HG03342 (cell line): ENCODE measurements around the gene TSPAN7.

Experiments
- ATAC-seq: cut with Tn5 transposase; IDR thresholded peaks from one replicate; pipeline ENCODE4 v1.9.1; 2021; ENCODE audit warnings: mild to moderate bottlenecking, moderate library complexity; ENCODE audit not compliant: unreplicated experiment

TSPAN7 gene, protein sequence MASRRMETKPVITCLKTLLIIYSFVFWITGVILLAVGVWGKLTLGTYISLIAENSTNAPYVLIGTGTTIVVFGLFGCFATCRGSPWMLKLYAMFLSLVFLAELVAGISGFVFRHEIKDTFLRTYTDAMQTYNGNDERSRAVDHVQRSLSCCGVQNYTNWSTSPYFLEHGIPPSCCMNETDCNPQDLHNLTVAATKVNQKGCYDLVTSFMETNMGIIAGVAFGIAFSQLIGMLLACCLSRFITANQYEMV

DNA sequence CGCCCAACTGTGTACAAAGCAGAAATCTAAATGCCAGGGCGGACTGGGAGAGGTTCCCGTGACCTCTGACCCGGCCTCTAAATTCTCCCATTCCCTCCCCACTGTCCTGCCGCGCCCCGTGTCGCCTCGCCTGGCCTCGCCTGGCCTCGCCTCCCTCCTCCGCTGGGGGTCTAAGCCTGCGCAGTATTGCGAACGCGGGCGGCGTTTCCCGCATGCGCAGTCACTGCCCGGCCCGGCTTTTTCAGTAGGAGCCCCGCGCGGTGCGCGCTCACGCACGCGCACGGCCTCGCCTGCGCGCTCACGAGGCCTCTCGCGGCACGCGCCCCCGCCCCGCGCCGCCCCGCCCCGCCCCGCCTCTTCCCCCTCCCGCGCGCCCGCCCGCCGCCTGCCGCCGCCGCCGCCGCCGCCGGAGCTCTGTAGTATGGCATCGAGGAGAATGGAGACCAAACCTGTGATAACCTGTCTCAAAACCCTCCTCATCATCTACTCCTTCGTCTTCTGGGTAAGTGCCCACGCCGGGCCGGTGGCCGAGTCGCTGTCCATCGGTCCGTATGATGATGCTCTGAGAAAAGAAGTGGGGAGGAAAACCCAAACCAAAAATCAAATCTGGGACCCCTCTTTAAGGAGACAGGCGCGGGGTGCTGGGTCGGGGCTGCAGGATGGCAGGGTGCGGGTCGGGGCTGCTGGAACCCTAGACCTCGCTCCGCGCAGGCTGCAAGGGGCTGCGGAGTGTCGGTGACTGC is at the start of gene TSPAN7:
TSS of gene TSPAN7 (plus strand) at position 417 of the 743 bp plus-strand sequence. CDS start at position 422, 5 bp downstream.
- ATAC-seq, result peak; percentile 69

DNA sequence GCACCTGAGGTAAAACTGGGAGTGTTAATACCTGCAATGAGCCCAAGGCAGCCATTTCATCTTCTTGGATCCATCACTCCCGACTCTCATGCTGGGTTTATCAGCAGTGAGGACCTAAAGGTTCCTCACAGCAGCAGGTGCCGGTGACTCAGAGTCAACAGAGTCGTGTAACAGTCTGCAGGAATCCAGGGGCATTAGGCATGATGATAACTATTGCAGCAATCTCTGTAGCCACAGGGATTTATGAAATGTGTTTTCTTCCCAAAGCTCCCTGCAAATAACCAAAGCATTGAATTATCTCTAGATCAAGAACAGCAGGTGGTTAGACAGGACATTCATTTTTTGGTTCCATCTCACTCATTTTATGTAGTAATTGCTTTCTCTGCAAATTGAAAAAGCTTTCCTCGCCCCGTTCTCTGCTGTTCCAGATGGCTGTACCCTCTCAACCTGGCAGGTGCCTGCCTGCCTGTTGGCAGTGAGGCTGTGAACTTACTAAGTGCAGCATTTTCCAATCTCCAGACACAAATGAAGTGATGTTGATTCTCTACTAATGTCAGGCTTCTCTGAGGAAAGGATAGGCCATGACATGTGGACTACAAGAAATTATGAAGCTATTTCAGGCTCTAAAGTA is 48.1 kb upstream of the TSPAN7 start:
- ATAC-seq, result no peak

DNA sequence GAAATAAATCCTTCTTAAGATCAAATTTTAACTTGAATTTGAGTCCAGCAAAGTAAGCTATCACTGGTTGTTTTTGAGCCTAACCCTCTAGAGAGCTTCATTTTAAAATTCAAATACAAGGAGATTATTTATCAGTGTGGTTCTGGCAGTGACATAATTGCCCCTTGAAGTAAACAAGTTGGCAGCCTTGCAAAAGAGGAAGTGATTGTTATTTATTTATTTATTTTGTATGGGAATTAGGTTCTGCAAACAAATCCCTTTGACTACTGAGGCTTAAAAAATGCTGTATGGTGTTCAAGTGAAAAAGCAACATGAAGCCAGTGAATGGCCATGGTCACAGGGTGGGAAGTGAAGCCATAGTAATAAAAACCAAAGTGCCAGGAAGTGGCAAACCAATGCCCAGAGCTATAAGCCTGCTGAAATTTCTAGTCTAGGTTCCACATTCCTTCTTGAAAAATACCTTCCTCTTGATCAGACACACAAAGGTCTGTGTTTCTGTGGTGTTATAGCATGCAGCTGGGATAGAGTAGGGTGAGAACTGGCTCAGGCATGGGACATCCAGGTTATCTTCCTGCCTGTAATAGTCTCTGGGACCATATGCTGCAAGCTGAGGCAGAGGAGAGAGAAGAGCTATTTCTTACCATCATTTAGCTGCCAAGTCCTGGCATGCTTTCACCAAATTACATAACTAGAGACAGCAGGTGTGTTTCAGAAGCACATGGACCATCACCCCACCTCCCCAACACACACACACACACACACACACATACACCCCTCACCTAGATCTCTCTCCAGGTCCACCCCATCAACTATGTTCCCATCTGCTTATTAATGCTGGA is 47.1 kb upstream of the TSPAN7 start:
- ATAC-seq, result no peak

DNA sequence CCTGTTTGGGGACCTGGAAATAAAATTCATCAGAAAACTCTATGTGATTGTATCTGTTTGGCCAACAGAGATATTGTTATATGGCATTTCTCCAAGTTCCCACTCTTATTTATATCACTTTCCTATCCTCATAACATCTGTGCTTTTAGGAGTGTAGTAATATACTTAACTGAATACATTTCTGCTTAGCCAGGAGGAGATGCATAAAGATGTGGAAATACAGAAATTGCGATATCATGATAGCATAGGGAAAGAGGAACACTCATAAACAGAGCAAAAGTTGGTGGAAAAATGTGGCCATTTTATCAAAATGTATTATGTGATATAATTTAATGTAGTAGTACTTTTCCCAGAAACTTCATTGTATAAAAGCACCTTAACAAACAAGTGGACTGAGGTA is 46.1 kb upstream of the TSPAN7 start:
- ATAC-seq, result no peak

DNA sequence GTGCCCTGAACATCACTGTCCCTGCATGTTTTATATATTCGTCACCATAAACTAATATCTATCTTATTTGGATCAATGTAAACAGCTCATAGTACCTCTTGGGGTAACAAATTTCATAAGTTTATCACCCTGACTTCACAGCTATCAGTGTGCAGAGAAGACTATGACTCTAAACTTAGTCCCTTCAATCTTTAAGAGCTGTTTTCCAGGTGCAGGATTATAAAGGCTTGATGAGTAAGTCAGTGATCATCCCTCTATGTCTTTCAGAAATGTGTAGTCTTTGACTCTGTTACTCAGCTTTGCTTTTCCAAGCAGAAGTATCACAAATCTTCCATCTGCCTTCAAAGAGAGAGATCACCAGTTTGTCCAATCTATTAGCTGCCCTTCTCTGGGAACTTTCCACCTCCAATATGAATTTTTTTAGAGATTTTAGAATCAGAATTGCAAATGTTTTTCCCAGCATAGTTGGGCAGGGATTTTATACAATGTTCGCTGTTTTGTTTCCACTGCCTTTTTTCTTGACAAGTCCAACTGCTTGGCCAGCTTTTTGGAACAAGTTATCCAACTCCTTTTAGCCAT is 45.1 kb upstream of the TSPAN7 start:
- ATAC-seq, result no peak

DNA sequence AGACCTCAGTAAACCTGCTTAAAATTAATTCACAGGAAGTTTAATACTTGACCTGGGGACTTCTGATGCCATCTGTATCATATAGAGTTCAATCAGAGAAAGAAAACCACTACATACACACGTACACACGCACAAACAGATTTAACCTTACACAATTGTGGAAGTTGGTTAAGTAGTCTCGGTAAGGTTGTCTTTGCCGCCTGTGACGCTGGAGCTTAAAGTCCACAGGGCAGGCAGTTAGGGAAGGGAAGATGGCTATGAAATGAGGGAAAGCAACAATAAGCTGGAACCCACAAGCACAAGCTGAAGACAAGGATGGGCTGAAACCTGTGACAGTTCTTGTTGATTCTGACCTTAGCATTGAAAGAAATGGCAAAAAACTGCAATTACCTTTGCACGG is 41.7 kb upstream of the TSPAN7 start:
- no peak for ATAC-seq

DNA sequence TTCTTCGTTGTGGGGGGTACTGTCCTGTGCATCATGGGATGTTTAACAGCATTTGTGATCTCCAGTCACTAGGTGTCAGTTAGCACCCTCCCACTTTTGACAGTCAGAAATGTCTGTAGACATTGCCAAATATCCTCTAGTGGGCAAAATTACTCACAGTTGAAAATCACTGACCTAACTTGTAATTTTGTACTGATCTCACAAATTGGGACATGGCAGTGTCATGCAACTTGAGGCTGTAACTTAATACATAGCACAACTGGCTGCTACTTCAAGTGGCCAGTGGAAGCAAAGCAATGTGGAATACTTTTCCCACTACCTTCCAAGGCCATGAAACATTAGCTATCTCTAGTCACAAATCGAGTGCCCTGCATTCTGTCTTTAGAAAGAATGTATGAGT is 23.2 kb upstream of the TSPAN7 start:
- no peak for ATAC-seq

DNA sequence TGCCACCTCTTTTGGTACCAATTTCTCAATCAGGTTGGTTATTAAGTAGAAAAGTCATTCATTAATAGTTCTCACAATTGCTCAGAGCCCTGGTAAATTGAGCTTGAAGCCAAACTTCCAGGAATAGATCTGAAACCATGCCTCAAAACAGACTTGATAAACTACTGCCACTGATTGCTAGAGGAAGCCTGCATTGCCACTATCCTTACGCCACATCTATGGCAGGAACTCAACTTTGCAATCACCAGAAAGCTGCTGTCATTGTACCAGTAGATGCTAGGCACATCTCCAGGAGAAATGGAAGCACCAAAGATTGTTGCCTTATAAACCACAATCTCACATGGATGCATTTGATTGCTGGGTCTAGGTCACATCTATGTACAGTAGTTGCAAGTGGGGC is 21.6 kb upstream of the TSPAN7 start:
- no peak for ATAC-seq

DNA sequence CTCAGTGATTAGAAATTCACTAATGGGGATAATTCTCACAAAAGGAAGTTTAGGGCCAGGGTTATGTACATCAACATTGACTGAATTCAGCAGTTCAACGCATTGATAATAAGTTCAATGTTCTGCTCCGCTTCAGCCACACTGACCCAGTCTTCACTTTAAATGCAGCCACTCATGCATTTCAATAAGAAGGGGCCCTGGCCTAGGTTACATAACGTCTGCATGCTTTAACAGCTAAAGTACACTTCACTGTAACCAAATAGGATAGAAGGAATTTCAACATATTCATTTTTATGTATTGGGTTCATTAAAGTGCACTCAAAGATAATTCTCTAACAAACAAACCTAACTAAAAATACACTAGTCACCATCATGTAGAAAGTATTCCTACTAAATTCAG is 12.8 kb upstream of the TSPAN7 start:
- ATAC-seq, result no peak

DNA sequence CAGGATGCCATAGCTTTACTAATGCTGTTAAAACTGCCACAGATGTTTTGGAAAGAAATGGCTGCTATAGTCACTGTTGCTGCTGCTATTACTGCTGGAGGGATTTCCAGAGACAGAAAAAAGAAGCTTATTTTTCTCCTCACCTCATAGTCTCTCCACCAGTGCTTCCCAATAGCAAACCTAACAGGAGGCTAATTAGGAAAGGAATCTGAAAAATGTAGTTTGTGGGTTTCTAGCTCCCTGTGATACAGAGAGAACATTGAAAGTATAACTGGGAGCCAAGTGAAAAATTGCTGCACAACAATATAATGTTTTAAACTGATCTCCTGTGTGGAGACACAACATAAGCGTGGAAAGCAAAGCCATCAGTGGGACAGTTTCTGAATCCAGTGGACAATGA is 8.6 kb upstream of the TSPAN7 start:
- no peak for ATAC-seq

DNA sequence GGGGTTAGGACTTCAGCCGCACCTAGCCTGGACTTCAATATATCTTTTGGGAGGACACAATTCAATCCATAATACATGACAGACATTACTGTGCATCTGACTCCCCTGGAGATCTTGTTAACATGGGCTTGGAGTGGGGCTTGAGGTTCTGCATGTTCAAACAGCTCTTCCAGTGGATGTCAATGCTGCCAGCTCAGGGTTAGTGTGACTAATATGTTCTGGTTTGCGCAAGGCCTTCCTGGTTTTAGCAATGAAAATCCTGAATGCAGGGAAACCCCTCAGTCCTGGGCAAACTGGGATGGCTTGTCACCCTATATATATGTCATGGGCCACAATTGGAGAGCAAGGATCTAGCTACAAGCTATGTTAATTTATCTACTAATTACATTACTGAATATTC is 2.7 kb upstream of the TSPAN7 start:
- ATAC-seq, result no peak

DNA sequence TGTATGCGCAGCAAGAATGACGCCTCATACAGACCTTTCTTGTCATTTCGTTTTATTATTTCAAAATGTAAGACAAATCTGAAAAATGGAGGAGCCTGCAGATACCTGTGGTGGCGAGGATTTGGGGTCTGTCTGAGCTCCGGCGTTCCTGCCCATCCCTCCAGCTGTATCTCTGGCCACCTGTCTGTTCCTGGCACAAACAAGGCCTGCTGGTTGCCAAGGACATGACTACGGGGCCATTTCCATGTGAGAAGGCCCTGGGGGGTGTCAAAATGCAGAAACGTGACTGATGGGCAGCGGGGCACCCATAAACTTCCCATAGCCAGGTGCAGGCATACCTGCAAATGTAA is 591 bp upstream of the TSPAN7 start:
- no peak for ATAC-seq

DNA sequence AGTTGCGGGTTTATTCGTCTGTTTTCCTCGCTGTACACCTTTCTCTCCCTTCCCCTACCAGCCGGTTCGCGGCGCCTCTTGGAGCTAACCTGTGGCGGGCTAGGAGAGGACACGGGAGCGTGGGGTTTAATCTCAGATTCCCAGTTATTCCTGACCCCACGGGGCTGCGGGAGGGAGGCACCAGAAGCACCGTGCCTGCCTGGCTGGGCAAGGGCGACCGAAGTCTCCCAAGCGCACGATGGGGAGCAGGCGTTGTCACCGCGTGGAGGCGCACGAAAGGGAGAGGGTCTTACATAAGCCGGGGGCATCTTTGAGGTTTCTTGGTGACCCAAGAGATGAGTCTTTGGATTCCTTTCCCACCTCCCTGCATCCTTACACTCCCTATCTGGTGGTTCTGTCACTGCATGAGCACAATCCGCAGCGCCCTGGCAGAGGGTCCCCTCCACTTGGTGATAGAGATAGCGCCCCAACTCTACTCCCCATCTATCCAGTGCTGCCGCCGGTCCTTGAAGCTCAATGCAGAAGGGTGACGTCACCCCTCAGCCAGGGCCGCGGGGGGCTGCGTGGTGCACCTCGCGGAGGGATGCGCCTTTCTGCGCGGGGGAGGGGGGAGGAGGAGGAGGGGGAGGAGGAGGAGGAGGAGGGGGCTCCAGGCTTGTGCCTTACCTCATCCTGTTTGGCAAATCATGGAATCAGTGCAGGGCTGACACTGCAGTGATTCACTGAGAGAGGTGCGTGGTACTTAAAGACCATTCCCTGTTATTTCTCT is 793 bp downstream of the TSPAN7 start:
- no peak for ATAC-seq

DNA sequence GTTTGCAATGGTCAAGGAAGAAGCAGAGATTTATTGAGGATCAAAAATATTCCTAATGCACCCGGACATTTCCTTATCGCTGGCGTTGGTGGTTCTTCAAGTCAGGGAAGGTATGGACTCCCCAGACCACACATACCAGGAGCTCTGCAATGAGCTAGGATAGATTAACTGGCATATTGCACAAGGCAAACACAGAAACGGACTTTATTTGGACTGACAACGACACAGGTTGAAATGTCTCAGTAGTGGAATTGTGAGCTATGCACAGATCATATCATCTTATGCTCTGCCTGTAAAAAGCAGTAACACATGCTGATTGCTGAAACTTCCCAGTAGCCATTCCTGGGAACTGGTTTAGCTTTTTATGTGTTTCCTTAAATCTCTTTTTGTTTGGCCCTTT is 1.7 kb downstream of the TSPAN7 start:
- ATAC-seq, result no peak

DNA sequence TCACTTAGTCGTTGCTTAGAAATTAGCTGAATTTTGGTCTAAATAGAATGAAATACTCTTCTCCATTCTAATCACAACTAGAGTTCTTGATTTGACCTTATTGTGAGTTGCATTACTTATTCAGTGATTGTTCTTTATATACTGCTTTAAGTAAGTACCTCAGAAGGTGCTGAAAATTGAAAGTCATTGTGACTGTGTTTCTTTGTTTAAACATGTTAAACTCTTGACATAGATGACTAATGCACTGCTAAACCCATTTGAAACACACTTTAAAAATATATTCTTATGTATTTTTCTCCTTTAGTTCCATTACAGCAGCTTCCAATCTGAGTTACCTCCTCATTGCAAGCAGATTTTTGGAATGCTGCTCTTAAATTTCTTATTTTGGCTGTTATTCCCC is 9.1 kb downstream of the TSPAN7 start:
- no peak for ATAC-seq

DNA sequence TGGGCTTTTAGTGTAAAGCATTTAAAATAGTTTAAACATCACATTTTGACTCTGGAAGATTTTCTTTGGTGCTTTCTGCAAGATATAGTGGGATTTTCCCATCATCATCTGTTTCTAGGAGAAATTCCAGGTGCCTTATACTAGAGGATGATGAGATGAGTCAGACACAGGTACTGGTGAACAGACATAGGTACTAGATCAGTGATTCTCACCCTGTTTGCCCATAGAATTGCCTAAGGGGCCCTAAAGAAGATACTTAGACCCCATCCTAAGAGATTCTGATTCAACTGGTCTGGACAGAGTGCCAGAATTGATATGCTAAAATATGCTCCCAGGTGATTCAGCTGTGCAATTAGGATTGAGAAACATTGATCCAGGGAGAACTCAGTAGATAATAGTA is 9.7 kb downstream of the TSPAN7 start:
- ATAC-seq, result no peak

DNA sequence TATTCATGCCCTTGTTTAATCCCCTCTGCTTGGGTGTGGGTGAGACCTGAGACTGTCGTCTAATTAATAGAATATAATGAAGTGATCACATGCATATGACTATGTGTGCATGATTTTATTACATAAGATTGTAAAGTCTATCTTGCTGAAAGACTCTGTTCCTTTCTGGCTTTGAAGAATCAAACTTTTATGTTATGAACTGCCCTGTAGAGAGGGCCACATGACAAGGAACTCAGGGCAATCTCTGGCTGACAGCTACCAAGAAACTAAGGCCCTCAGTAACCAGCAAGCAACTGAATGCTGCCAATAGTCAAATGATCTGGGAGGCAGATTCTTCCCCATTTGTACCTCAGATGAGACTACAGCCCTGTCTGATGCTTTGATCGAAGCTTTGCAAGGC is 13.5 kb downstream of the TSPAN7 start:
- no peak for ATAC-seq

DNA sequence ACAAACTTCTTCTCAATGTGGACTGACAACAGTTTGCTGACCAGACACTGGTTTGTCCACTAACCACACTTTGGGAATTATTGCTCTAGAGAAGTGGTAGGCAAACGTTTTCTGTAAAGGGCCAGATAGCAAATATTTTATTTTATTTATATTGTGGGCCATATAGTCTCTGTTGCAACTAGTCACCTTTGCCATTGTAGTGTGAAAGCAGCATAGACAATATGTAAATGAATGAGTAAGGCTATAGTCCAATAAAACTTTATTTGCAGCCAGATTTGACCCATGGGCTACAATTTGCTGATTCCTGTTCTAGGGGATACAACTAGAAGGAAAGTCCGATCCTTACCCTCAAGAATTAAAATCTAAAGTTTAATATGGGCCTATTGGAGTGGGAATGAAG is 14.5 kb downstream of the TSPAN7 start:
- no peak for ATAC-seq

DNA sequence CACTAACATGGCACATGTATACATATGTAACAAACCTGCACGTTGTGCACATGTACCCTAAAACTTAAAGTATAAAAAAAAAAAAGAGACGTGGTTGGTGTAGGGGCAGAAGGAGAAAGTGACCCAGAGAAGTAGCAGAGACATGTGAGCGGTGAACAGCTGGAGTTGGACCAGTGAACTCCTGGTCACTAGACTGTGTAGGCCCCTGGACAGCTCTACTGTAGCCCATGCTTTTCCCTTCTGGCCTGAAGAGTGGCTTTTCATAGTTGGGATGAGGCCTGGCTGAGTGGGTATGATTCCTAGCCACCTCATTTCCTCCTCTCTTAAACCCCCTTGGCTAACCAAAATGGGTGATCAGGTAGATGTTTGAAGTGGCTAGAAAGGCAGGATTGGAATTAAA is 16.4 kb downstream of the TSPAN7 start:
- ATAC-seq, result no peak

DNA sequence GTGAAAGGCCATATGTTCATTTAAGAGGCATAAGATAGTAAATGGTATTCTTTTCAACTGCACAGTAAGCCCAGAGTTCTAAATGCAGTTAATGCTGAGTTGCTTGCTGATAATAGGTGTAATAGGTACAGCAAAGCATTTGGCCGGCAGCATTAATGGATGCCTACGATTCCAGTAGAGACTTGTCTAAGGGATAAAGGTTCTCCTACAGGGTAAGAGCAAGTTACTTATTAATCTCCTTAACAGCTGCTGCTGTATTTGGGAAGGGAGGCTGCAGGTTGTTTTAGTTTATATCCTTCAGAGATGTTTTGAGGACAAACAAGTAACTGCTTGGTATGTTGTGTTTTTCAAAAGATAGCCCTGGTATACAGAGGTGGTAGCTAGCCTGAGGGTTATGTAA is 16.8 kb downstream of the TSPAN7 start:
- ATAC-seq, result no peak
